A549 (cell line): ENCODE data around the gene MYCBP. TPM values are rescaled to one million over a fixed set of nuclear protein-coding genes. Genes with fewer than 3 reads are reported as not detected.
A peak's percentile ranks its signal among the peaks of the same experiment; 100 is the strongest.

Experiments
- ATAC-seq, 2 experiments: fragments of 200-7000 bp in 1 of 2; fragments of >200 bp in 1 of 2; cut with Nextera tagmentation in 1 of 2; cut with Tn5 transposase in 1 of 2; 3 replicates each; pipeline versions ENCODE4 v1.8.0 to v1.9.1; 2018 to 2020; ENCODE audit warnings: mild to moderate bottlenecking in 1 of 2, moderate library complexity in 1 of 2
- CTCF ChIA-PET: fragments of 300-600 bp; sonication (Branson Sonifier 250); formaldehyde crosslinking; extraction: SDS; loops from one replicate; lab custom pipeline; 2021; ENCODE audit warnings: antibody characterized with exemption, inconsistent platforms; lab: Yijun Ruan, JAX
- POLR2A ChIA-PET: fragments of 350-600 bp; formaldehyde crosslinking; extraction: SDS; loops from one replicate; lab custom pipeline; 2021; ENCODE audit warnings: antibody characterized with exemption, inconsistent platforms; lab: Yijun Ruan, JAX
- DNase-seq, 2 experiments: peaks; one replicate each; pipeline versions ENCODE4 v3.0.0 to v3.0.0-alpha.2; 2011 to 2016; ENCODE audit warnings: low read depth in 1 of 2, low spot score in 1 of 2
- FAIRE-seq: peaks from 2 replicates; lab custom pipeline; 2011; peaks lifted over from hg19 to GRCh38; lab: Jason Lieb, UNC
- H3K27ac ChIP-seq, 2 experiments: fragments of >200 bp; sonication (Bioruptor Twin); formaldehyde crosslinking; 3 replicates each; pipeline ENCODE4 v1.5.1; 2016 to 2017
- H3K4me1 ChIP-seq: fragments of >200 bp; sonication (Bioruptor Twin); formaldehyde crosslinking; 3 replicates; pipeline ENCODE4 v1.6.1; 2016
- H3K4me2 ChIP-seq: fragments of >200 bp; sonication (Bioruptor Twin); formaldehyde crosslinking; 3 replicates; pipeline ENCODE4 v1.6.1; 2016
- H3K4me3 ChIP-seq: fragments of >200 bp; sonication (Bioruptor Twin); formaldehyde crosslinking; 3 replicates; pipeline ENCODE4 v1.5.1; 2016
- H3K9me3 ChIP-seq: fragments of >200 bp; sonication (Bioruptor Twin); formaldehyde crosslinking; 3 replicates; pipeline ENCODE4 v1.6.1; 2016
- BCL3 ChIP-seq: fragments of >200 bp; sonication (Bioruptor Twin); formaldehyde crosslinking; IDR thresholded peaks from 3 replicates; pipeline ENCODE4 v1.6.1; 2016
- CHD4 ChIP-seq: fragments of 200-600 bp; sonication (generic); IDR thresholded peaks from 2 replicates; pipeline ENCODE4 v1.6.1; 2016; ENCODE audit warnings: antibody characterized with exemption, mild to moderate bottlenecking, borderline replicate concordance
- ELK1 ChIP-seq: fragments of 150-350 bp; IDR thresholded peaks from 2 replicates; pipeline ENCODE4 v1.6.1; 2014; ENCODE audit warnings: low read depth, mild to moderate bottlenecking, low read length
- ESRRA ChIP-seq: fragments of 150-350 bp; IDR thresholded peaks from 2 replicates; pipeline ENCODE4 v1.6.1; 2014; ENCODE audit warnings: mild to moderate bottlenecking, low read length, borderline replicate concordance
- FOSL2 ChIP-seq, 2 experiments: fragments of 450-650 bp in 1 of 2; fragments of >200 bp in 1 of 2; sonication (Bioruptor Twin) in 1 of 2; formaldehyde crosslinking; IDR thresholded peaks; 2 replicates each; pipeline versions ENCODE4 v1.5.0 to v1.6.1; 2016 to 2020; ENCODE audit warnings: mild to moderate bottlenecking in 1 of 2, moderate library complexity in 1 of 2
- FOXS1 ChIP-seq: fragments of 250-450 bp; sonication (Bioruptor Pico); IDR thresholded peaks from 2 replicates; pipeline ENCODE4 v1.5.0; 2020; ENCODE audit warnings: mild to moderate bottlenecking, moderate library complexity
- GATA3 ChIP-seq: IDR thresholded peaks from 2 replicates; pipeline ENCODE4 v1.6.1; 2012; ENCODE audit warnings: borderline replicate concordance
- JUN ChIP-seq, 2 experiments: fragments of >200 bp; sonication (Bioruptor Twin); formaldehyde crosslinking; IDR thresholded peaks; 2 replicates in 1 of 2; 3 replicates in 1 of 2; pipeline ENCODE4 v1.6.1; 2016 to 2017
- KDM1A ChIP-seq: fragments of 200-600 bp; sonication (generic); IDR thresholded peaks from 2 replicates; pipeline ENCODE4 v1.6.1; 2016; ENCODE audit warnings: low read depth, mild to moderate bottlenecking
- NFE2L2 ChIP-seq: fragments of 150-350 bp; conservative IDR thresholded peaks from 2 replicates; pipeline ENCODE4 v1.6.1; 2014; ENCODE audit warnings: low read length
- POLR2A ChIP-seq: IDR thresholded peaks from 2 replicates; pipeline ENCODE4 v1.6.1; 2012; ENCODE audit warnings: mild to moderate bottlenecking, low read length
- RARB ChIP-seq: fragments of 250-450 bp; sonication (Bioruptor Pico); IDR thresholded peaks from 2 replicates; pipeline ENCODE4 v1.8.0; 2021; ENCODE audit warnings: mild to moderate bottlenecking, moderate library complexity
- SMC3 ChIP-seq: fragments of >200 bp; sonication (Bioruptor Twin); formaldehyde crosslinking; IDR thresholded peaks from 3 replicates; pipeline ENCODE4 v1.6.1; 2018; ENCODE audit warnings: inconsistent platforms
- SREBF2 ChIP-seq: fragments of 450-650 bp; IDR thresholded peaks from 2 replicates; pipeline ENCODE4 v1.6.1; 2014; ENCODE audit warnings: mild to moderate bottlenecking, moderate library complexity
- TP53 ChIP-seq: fragments of 250-450 bp; sonication (Bioruptor Pico); IDR thresholded peaks from 2 replicates; pipeline ENCODE4 v1.5.0; 2021; ENCODE audit warnings: mild to moderate bottlenecking, moderate library complexity
- WGBS: methylation state at CpG from one replicate; pipeline ENCODE4 v1.1.6; 2017; ENCODE audit errors: missing lambda C conversion rate; 5-methylcytosine and 5-hydroxymethylcytosine counted together
- polyA minus RNA-seq: library from RNA; depleted of rRNA, polyadenylated mRNA; stranded (reverse); fragments of >200 nt; gene quantifications from 2 replicates; pipeline ENCODE4 v1.2.3, GENCODE V29; 2011; rRNA and poly(A)+ RNA removed
- polyA plus RNA-seq, 4 experiments: library from polyadenylated mRNA; depleted of rRNA in 3 of 4; stranded (reverse); fragments of >200 nt; fragmentation: RNase III in 1 of 4; extraction: RNeasy Plus Mini Kit Qiagen cat#74134 plus additional on column Dnase treatment in 1 of 4; gene quantifications; 2 replicates in 3 of 4; 3 replicates in 1 of 4; pipeline ENCODE4 v1.2.3, GENCODE V29; 2011 to 2017
- TF ChIP-seq, protein P1 (sequence below): fragments of >200 bp; sonication (Bioruptor Twin); formaldehyde crosslinking; IDR thresholded peaks from 3 replicates; pipeline ENCODE4 v1.5.1; 2016

MYCBP gene, protein sequence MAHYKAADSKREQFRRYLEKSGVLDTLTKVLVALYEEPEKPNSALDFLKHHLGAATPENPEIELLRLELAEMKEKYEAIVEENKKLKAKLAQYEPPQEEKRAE
- 20.8 and 25.5 TPM in 2 replicates for polyA plus RNA-seq (2011; rRNA removed)
- polyA plus RNA-seq (2012; cell fraction: cytosol; rRNA removed) = 10.4 and 11.0 TPM in 2 replicates
- polyA plus RNA-seq (2012; cell fraction: nucleus; rRNA removed) = 2.5 and 3.9 TPM in 2 replicates
- polyA plus RNA-seq (2017; fragmentation: RNase III; extraction: RNeasy Plus Mini Kit Qiagen cat#74134 plus additional on column Dnase treatment) = 25.0 to 29.4 TPM (median 27.8 TPM) in 3 replicates
- polyA minus RNA-seq = 4.0 and 4.8 TPM in 2 replicates

DNA sequence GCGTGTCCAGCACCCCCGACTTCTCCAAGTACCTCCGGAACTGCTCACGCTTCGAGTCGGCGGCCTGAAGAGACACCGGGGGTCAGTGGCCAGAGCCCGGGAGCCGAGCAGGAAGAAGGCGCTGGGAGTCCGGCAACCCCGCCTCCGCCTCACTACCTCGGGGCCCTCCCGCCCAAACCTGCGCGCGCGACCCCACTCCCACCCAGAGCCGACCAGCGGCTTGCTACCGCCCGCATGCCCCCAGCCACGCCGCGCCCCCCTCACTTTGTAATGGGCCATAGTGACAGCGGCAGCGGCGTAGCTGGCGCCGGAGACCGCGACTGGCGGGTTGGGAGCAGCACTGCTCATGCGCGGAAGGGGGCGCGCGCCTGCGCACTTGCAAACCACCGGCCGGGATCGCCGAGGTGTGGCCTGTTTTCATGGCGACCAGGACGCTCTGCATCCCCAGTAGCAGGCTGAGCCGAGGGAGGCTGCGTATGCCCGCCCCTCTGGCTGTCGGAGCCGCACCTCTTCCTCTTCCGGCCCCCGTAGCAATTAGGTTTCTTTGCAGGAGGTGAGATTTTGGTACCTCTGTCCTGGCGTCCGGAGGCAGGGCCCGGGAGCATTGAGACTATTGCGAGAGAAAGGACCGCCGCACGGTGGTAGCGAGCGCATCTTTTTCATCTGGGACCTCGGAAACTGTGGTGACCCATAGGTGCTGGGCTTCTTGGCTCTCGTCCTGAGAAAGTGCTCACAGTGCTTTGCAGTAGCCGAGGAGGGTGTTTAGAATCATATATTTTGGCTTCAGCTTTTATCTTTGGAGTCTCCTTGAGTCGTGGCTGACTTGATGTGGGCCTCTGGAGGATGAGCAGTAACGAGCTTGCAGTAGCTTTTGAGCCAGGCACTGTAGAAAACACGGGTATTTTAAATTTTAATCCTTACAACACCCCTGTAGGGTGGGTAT is at the start of gene MYCBP:
Gene MYCBP (minus strand): TSS at position 322 of the 943 bp plus-strand sequence. CDS start 43 bp downstream, at position 279.
- Histone ChIP-seq H3K27ac (peak within 1 kb of the TSS; percentile 78 to 88), H3K4me2 (peak within 1 kb of the TSS; percentile 98), H3K4me1 (peaks cover 10% of the 10 kb centered on the region; the same call in 2 of the 3 replicates), H3K9me3 (no peaks in the 10 kb centered on the region), H3K4me3 (peak within 1 kb of the TSS; percentile 63)
- DNase-seq (peak; percentile 93 to 94), ATAC-seq (peak; percentile 99 to 100), FAIRE-seq (no peak)
- WGBS = 3% methylated on average over 11 of the region's 69 CpGs
- TF ChIP-seq SMC3 = no peak
- TF ChIP-seq CHD4 = no peak
- TF ChIP-seq POLR2A = peak; percentile 42
- TF ChIP-seq GATA3 = no peak
- TF ChIP-seq FOXS1 (CRISPR knock-in tag) = no peak
- TF ChIP-seq, protein P1, sequence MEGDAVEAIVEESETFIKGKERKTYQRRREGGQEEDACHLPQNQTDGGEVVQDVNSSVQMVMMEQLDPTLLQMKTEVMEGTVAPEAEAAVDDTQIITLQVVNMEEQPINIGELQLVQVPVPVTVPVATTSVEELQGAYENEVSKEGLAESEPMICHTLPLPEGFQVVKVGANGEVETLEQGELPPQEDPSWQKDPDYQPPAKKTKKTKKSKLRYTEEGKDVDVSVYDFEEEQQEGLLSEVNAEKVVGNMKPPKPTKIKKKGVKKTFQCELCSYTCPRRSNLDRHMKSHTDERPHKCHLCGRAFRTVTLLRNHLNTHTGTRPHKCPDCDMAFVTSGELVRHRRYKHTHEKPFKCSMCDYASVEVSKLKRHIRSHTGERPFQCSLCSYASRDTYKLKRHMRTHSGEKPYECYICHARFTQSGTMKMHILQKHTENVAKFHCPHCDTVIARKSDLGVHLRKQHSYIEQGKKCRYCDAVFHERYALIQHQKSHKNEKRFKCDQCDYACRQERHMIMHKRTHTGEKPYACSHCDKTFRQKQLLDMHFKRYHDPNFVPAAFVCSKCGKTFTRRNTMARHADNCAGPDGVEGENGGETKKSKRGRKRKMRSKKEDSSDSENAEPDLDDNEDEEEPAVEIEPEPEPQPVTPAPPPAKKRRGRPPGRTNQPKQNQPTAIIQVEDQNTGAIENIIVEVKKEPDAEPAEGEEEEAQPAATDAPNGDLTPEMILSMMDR = no peak
- TF ChIP-seq SREBF2 = no peak
- TF ChIP-seq BCL3 = peak; percentile 60; the same call in 1 of the 3 replicates
- TF ChIP-seq NFE2L2 = no peak
- TF ChIP-seq KDM1A = no peak
- TF ChIP-seq JUN (IDR thresholded peaks at IDR 0.05) = peak in 1 of 2 experiments; percentile 52; a peak in 1 of 5 replicates
- ChIA-PET CTCF (interaction anchor here (1.2 kb wide), 1 partner anchor 219 kb away, joined by 3 read pairs; no protein-coding TSS in a partner anchor), POLR2A (no interaction called here)

DNA sequence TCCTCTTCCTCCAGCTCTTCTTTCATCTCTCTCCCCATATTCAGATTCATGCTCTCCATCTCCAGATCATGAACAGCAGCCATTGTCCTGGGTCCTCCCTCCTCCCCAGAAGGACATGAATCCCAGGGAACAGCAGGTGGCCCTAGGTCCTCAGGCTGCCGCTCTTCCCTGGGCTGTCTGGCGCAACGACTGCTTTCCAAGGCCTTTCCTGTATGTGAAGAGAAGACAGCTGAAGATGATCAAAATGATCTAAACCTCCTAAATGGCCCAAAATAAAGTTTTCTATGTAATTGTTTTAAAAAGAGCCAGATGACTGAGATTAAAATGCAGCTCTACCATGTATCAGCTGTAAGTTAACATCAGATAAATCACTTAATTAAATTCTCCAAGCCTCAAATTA is 46.0 kb upstream of the MYCBP start:
- Histone ChIP-seq H3K4me2 (no peak overlapping the region), H3K4me1 (no peaks in the 10 kb centered on the region), H3K4me3 (no peak overlapping the region), H3K27ac (no peak overlapping the region), H3K9me3 (no peaks in the 10 kb centered on the region)
- TF ChIP-seq KDM1A (no peak), FOSL2 (IDR thresholded peaks at IDR 0.05) (no peak), FOSL2 (CRISPR knock-in tag; IDR thresholded peaks at IDR 0.05) (no peak), ELK1 (no peak)
- ChIA-PET CTCF (no interaction called here), POLR2A (no interaction called here)
- DNase-seq (no peak), ATAC-seq (no peak), FAIRE-seq (no peak)
- 85% methylated on average over 3 of the region's 3 CpGs for WGBS

GRCh38 chr1:38918568-38918967 is 45.4 kb upstream of the MYCBP start:
- H3K4me2 ChIP-seq = no peak overlapping the region
- ChIA-PET POLR2A (no interaction called here), CTCF (no interaction called here)
- TF ChIP-seq, protein P1 = no peak
- no peak for TF ChIP-seq RARB (CRISPR knock-in tag)
- no peak for TF ChIP-seq JUN (IDR thresholded peaks at IDR 0.05)
- no peak for TF ChIP-seq CHD4
- TF ChIP-seq TP53 (CRISPR knock-in tag) = no peak
- no peak for TF ChIP-seq ESRRA
- 88% methylated on average over 5 of the region's 5 CpGs for WGBS
- no peak overlapping the region for H3K27ac ChIP-seq
- no peak overlapping the region for H3K4me3 ChIP-seq
- H3K9me3 ChIP-seq = no peaks in the 10 kb centered on the region
- FAIRE-seq = no peak
- no peak for ATAC-seq
- no peak for DNase-seq
- H3K4me1 ChIP-seq = no peaks in the 10 kb centered on the region
